HG02571 (cell line): ENCODE data around the gene CENPU.
"Not testable (repeated sequence)": the region's sequence is repeated elsewhere in the genome, so short reads cannot be mapped to it uniquely, and the experiment has no call there.

Experiments
- ATAC-seq: cut with Tn5 transposase; IDR thresholded peaks from one replicate; pipeline ENCODE4 v1.9.1; 2021; ENCODE audit warnings: mild to moderate bottlenecking, moderate library complexity; ENCODE audit not compliant: unreplicated experiment

Gene CENPU

DNA sequence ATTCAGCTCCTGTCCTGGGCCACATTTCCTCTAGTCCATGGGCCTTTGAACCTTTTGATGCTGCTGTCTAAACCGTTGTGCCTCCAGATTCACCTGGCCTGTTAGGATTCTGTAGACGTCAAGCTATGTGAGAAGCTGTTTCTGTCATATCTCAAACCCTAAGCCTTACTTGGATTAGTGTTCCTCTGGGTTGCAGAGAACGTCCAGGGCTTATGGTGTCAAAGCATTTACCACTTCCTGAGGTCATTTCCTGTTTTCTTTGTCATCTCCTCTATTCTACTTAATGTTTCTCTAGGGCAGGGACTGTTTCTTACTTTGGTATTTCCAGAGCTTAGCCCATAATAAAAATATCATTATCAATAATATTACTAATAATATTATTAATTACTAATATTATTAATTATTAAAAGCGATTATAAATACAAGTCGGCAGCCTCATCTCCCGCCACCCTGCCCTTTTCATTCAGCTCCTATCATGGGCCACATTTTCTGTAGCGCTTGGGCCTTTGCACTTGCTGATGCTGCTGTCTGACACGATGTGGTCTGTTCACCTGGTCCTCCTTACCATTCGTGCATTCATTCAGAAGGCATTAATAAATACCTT, 65.3 kb downstream of the CENPU start:
- ATAC-seq, result no peak

DNA sequence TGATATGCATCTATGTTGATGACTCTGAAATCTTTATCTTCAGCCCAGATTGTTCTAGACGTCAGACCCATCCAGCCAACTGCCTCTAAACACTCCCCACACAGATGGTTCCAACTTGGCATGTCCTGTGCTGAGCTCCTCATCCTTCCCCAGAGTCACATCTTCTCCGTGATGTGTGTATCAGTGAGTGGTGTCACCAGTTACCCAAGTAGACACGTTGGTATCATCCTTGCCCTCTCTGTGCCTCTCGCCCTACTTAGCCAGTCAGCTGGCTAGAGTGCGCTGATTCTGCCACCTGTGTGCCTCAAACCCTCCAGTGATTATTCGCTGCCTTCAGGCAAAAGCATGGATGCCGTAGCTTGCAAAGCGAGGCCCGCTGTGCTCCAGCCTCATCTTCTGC, 65.8 kb downstream of the CENPU start:
- no peak for ATAC-seq

DNA sequence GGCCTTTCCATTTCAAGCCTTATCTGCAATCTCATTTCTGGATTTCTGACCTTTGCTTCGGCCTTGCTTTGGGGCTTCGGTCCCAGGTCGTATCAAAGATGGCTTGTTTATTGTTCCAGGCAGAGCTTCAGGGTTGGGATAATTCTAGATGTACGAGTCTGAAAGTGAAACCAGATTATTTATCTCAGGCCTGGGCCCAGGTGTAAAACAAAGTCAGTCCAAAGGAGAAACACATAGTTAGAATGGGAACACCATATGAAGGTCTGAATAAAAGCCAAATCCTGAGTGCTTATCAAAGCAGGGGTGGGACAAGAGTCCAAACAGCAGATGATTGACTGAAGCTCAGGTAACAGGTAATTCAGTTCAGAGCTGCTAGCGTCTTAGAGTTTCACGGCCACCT, 67.2 kb downstream of the CENPU start:
- ATAC-seq, result no peak

DNA sequence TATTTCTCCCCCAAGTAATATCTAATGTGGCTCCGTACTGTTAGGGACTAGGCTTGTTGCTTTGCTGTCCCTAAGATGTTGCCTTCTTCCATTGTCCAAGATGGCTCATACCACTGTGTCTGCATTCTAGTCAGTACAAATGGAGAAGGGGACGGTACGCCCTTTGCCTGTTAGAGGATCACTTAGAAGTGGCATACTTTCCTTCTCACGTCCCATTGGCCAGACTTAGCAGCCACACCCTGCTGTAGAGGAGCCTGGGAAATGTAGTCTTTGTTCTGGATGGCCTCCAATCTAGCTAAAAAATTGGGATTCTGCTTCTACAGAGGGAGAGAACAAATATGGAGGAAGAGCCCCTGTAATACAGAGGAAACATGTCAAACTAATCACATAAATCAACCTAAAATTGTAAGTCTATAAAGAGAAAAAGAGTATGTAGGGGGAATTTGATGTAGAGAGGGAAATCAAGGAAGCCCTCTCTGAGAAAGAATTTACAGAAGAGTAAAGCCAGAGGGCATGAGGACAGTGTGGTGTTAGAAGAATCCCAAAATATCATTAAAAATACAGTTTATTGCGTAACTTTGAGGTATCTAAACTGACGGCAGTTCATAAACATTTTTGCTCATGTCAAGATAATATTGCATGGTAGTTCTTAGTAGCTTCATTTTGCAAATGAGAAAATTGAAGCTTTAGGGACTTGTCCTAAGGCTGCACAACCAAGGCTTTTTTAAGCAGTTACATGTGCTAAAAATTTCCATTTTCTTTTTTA, 69.3 kb downstream of the CENPU start:
- ATAC-seq, result no peak

DNA sequence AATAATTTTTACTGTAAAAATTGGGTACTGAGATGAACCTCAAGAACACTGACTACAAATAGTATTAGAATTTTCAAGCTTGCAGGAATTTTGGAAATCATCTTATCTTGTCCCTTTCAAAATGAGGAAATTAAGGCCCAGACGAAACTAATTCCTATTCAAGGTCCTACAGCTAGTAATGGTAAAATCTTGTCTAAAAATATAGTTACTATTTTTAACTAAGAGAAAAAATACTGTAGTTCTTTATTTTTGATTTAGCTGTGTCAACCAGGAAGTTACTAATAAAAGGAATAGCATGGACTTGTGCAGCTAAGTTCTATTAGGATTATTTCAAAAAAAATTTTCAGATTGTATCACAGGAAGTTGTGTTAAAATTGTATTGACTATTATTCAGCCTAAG, 71.7 kb downstream of the CENPU start:
- ATAC-seq, result no peak

DNA sequence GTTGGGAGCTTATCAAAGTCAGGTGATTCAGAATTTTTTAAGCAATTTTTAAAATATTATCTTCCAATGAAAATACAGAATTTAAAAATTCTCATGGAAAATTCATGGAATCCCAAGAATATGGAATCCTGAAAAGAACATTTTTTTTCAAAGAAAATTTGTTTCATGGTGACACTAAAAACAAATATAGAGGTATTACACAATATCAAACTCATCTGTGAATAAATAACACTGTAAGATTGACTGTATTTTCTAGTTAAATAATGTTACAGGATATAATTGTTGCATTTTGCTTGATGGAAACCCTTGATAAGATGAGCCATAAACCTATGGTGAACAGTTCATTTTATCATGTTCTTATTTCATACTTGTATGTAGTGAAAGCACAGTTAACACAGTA, 72.9 kb downstream of the CENPU start:
- ATAC-seq, result no peak

DNA sequence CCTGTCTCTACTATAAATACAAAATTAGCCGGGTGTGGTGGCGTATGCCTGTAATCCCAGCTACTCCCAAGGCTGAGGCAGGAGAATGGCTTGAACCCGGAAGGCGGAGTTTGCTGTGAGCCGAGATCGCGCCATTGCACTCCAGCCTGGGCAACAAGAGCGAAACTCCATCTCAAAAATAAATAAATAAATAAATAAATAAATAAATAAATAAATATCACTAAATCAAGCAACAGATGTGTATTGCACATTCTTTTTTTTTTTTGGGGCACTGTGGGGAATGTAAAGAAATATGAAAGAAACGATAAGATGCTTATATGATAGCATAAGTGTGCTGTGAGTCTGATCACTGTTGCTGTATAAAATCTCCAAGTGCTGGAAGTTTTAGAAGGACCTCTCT, 76.1 kb downstream of the CENPU start:
- ATAC-seq, result not testable (repeated sequence)

DNA sequence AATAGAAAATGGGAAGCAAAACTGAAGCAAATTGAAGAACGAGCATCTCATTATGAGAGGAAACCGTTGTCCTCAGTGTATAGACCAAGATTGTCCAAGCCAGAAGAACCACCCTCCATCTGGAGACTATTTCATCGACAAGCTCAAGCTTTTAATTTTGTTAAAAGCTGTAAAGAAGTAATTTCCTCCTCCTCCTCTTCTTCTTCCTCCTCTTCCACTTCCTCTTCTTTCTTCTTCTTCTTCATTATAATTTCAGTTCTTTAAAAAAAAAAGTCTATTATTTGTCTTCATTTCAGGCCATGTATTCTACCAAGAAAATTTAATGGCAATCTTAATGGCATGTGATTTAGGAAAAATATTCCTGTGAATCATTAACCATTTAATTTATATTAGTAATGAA, 76.8 kb downstream of the CENPU start:
- no peak for ATAC-seq

DNA sequence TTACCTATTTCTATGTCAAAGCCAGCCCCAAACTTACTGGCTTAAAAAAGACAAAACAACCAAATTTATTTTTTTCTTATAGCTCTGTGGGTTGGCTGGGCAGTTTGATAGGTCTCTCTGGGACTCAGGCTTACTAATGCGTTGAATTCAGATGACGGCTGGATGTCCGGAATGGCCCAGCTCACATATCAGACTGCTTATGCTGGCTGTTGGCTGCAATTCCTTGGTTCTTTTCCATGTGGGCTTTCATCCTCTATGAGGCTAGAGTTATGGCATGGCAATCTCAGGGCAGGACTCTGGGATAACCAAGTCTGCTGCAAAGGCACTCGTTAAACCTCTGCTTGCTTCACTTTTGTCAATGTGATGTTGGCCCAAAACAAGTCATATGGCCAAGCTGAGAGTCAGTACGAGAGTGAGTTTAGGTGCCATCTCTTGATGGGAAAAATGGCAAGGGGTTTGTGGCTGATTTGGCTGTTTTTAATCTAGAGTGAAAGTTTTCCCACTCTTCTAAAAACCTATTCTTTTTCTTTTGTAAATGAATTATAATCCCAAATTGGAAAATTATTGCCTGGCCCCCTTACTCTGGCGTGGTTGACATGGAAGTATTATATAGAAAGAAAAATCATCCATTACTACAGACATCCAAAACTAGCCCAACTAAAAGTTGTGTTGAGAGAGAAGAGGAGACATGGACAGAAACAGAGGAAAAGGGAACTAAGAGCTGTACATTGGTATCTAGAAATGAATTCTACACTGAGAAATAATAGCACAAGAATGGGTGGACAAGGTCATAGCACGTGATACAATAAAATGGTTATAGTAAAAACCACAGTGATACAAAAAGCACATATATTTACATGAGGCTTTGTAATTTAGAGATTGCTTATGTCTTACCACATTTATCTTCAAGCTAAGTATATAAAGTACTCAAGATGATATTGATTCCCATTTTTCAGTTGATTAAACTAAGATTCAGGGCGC, 77.7 kb downstream of the CENPU start:
- no peak for ATAC-seq

DNA sequence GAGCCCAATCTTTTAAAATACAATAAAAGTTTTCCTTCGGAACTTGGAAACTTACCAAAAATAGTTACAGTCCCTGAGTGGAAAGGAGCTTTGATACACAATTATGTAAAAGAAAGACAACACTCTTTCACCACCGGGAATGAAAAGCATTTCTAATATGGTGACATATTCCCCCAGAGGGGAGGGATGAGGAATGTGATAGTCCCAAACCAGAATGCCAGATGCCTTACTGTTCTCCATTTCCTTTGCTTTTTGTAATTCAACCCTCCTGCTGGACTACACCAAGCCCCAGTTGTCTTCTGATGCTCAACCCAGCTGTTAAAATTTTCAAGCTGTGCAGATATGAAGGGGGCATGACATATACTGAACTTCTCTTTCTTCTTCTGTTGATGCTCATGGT, 80.2 kb downstream of the CENPU start:
- no peak for ATAC-seq

DNA sequence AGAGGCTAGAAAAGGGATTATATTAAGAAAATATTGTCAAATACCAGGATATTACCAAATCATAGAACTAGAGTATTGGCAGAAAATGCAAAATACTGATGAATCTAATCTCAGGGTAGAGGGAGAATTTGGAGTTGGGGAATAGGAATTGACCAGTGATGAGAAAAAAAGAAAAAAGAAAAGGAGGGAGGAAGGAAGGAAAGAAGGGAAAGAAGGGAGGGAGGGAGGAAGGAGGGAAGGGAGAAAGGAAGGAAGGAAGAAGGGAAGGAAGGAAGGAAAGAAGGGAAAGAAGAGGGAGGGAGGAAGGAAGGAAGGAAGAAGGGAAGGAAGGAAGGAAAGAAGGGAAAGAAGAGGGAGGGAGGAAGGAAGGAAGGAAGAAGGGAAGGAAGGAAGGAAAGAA, 81.2 kb downstream of the CENPU start:
- ATAC-seq, result not testable (repeated sequence)

DNA sequence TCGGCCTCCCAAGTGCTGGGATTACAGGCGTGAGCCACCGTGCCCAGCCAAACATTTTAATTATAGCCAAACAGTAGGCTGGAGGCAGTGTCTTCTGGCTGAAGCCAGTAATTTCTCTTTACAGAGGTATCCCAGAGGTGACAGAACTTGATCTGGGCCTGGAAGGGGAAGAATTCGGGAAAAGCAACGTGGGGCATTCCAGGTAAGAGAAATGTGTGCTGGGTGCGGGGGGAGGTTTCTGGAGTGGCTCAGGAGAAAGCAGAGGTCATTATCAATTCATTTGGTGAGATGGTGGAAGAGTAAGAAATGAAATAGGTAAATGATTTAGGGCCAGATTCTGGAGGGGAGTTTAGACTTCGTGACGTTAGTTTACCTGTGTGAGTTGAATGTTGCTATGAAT, 82.0 kb downstream of the CENPU start:
- ATAC-seq, result no peak

DNA sequence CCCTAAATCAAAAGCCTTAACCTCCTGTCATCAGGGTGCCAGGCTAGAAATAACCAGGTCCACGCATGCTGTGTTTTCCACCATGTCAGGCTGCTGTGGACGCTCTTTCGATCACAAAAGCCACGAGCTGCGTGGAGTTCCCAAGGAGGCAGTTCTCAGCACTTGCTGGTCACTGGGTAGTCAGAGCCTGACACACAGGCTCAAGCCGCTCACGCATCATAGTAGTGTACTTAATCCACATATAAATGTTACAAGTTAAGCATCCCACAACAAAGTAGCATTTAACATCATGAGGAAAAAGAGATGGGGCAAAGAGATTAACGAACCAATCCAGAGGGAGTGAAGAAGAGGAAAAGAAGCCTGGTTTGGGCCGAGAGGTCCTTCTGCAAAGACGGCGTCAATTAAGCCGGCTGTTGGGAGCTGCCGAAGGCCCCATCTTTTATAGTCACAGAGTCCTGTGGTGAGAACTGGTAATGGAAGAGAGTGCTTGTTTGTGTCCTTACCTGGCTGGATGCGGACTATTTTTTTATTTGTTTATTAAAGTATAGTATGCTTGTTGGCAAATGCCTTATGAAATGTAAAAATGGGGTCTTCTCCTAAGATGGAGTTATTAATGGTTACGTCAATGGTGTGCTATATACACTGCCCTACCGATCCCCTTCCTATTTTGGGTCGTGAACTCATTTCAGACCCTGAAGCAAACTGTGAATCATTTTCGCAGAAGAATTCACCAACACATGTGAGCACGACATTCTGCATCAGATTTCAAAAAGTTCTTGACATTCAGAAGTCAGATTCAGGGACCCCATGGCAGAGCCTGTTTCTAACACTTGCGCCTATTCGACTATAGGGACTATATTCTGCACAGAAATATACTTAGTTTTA, 83.7 kb downstream of the CENPU start:
- ATAC-seq, result peak; percentile 9

DNA sequence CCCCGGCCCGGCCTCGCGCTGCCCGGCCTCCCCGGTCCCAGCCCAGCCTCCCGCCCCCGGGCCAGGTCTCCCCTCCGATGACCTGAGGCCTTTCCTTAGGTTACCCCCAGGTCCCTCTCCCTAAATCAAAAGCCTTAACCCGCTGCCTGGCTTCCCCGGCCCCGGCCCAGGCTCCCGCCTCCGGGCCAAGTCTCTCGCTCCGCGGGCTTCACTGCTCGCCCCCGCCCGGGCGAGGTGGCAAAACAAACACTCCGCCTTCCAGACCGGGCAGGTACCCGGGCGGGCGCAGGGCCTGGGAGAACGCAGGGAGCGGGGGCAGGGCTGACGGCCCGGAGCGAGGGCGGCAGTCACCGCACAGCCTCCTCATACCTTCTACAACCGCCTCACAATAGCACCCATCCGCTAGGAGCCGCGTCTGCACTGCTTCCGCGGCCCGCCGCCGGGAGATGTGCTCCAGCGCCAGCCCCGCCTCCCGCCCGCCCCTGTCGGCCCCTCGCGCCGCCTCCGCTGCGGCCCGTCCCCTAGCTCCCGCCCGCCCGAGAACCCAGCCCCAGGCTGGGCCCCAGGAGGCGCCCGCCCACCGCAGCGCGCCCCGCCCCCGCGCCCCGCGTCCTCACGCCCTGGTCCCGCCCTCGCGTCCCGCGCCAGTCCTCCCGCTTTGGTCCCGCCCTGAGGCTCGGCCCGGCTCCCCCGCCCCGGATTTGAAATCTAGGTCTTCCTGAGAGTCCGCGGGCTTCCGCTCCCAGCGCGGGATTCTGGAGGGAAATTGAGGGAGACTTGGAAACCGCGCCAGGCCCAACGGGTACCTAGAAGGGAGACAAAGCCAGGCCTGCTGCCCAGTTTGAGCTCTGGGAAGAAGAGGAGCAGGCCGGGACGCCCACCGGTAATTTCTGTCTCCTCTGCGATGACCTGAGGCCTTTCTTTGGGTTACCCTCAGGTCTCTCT, 84.6 kb downstream of the CENPU start, which contains the start of the genes CASP3 and PRIMPOL:
Gene CASP3, minus strand, starts transcription at position 422 of the 945 bp plus-strand sequence. CDS start 10,994 bp downstream, outside the sequence.
Gene PRIMPOL, plus strand, starts transcription at position 713 of the 945 bp plus-strand sequence. CDS start 7,403 bp downstream, outside the sequence.
- ATAC-seq, result peak; percentile 77

DNA sequence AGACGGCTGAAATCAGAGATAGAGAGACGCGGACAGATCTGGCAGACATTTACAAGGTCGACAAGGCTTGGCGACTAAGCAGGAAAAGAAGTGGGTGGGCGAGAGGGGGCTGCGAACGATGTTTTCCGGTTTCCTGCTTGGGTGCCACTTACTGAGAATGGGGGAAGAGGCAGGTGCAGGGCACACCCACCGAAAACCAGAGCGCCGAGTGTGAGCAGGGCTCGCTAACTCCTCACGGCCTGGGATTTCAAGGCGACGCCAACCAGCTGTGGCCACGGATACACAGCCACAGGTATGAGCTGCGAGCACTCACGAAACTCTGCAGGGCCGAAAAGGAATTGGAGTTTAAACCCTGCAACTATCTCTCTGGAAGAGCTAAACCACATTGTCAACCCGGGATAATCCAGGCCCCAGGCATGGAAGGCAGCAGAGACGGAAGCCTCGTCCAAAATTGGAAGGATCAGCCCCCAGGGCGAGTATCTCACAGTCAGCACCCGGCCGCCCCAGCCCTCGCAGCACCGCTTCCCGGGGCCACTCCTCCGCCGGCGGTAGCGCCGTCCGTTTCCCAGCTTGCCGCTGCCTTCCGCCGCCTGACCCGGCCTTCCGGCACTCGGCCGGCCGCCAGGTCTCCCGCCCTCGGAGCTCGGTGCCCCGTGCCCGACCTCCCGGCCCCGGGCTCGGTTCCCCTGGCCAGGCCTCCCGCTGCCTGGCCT, 85.4 kb downstream of the CENPU start:
- ATAC-seq, result peak; percentile 27

DNA sequence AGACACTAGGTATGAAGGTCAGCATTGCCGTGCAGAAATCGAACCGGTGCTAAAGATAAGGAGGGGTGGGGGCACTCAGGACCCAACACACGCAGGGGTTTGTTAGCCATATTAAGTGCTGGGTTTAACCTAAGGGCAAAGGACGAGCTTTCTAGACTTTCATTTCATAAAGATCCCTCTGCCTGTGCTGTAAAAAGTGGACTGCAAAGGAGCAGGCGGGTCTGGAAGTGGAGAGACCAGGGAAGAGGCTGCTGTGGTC, 85.9 kb downstream of the CENPU start:
- no peak for ATAC-seq

DNA sequence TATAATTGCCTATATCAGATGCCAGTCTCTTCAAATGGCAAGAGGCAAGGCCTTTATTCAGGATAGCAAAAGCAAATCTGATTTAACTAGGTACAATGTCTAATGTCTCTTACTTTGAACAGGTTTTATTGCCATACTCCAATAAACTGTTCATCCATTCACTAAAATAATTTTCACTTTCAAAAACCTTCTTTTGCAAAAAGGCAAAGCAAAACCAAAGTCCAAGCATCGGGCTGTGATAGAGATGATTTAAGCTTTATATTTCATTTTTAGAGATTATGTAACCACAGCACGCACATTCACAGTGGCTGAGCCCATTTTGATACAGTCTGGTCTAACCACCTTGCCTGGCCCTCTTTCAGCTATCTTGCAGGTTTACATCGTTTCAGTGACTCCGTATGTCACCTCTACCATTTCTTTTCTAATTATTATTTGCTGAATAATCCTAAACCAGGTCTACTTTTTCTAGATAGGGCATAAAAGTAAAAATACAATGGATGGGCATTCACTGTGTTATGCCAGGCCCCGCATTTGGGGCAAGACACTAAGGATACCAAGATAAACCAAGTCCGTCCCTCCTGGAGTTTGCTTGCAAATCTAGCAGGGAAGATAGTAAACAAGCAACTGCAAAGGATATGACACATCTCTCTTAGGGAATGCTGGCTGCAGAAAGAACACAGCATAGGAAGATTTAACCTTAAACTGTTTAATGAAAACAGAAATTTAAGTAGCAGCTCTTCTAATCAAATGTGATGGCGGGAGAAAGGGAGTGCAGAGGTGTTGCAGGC, 86.4 kb downstream of the CENPU start:
- ATAC-seq, result no peak
